ENCODE measurements around the gene NSDHL. TPM values are rescaled to one million over a fixed set of nuclear protein-coding genes. Genes with fewer than 3 reads are reported as not detected.

The NSDHL gene
- total RNA-seq, 1 experiment from 2014 or later = 31.6 TPM

GRCh38 chrX:152876931-152877840, 46.3 kb downstream of the NSDHL start:
- no peak overlapping the region for H3T11ph ChIP-seq (ENCODE audit: low read length)
- H2AFZ ChIP-seq (ENCODE audit: low read length) = no peak overlapping the region
- H4K8ac ChIP-seq (replicated peaks; ENCODE audit: insufficient read length, low read depth, low read length) = no peak overlapping the region
- H2BK20ac ChIP-seq (ENCODE audit: low read depth, low read length, poor library complexity, severe bottlenecking) = no peak overlapping the region
- no peaks in the 10 kb centered on the region for H3K27me3 ChIP-seq (ENCODE audit: insufficient read depth, low read length)
- H3K9ac ChIP-seq (ENCODE audit: extremely low read depth, insufficient read length, low read length) = no peak overlapping the region
- no peak overlapping the region for H3K27ac ChIP-seq (ENCODE audit: insufficient read length, low read depth, low read length)
- no peaks in the 10 kb centered on the region for H3K79me2 ChIP-seq (ENCODE audit: insufficient read depth, low read length)
- Mint-ChIP-seq H3K27me3 (ENCODE audit: low read depth) (peaks cover 17% of the 10 kb centered on the region), H3K4me1 (peaks cover under 1 to 5% of the 10 kb centered on the region in 2 experiments), H3K27ac (no peak overlapping the region), H3K36me3 (ENCODE audit: insufficient read depth in 1 of 3, low read depth in 3 of 3) (peaks cover 6 to 9% (median 8%) of the 10 kb centered on the region in 3 experiments; a peak in 4 of 7 replicates), H3K4me3 (no peak overlapping the region), H3K9me3 (peaks cover 76 to 84% of the 10 kb centered on the region in 2 experiments)
- WGBS (ENCODE audit: extremely low coverage, insufficient read length, low lambda C conversion rate) = no CpG with 5 or more reads among the region's 10 CpGs
- no peak overlapping the region for H3K4me2 ChIP-seq (ENCODE audit: insufficient read depth, insufficient read length, low read length)
- H4K5ac ChIP-seq (ENCODE audit: insufficient read length, low read depth, low read length) = no peak overlapping the region
- no peak overlapping the region for H2AK5ac ChIP-seq (ENCODE audit: insufficient read length, low read length)
- H2BK12ac ChIP-seq (ENCODE audit: insufficient read length, low read depth, low read length) = no peak overlapping the region
- H2BK120ac ChIP-seq (ENCODE audit: low read depth, low read length, poor library complexity, severe bottlenecking) = no peak overlapping the region
- H3K79me1 ChIP-seq (ENCODE audit: insufficient read depth, low read depth, low read length, poor library complexity, severe bottlenecking) = no peaks in the 10 kb centered on the region
- no peak overlapping the region for H3K56ac ChIP-seq (ENCODE audit: insufficient read length, low read depth, low read length)
- TF ChIP-seq CTCF (conservative IDR thresholded peaks at IDR 0.05) = no peak
- no peak overlapping the region for H2BK5ac ChIP-seq (ENCODE audit: insufficient read length, low read length)
- no peaks in the 10 kb centered on the region for H3K4me1 ChIP-seq (ENCODE audit: insufficient read depth, low read length)
- peaks cover 55% of the 10 kb centered on the region for H3K9me3 ChIP-seq (ENCODE audit: control insufficient read depth, low read depth, low read length)
- no peaks in the 10 kb centered on the region for H3K23me2 ChIP-seq (ENCODE audit: insufficient read length, low read depth, low read length, poor library complexity, severe bottlenecking)
- H3K23ac ChIP-seq (ENCODE audit: insufficient read length, low read depth, low read length) = no peak overlapping the region
- no peak overlapping the region for H3K14ac ChIP-seq (ENCODE audit: insufficient read depth, low read length)
- H4K91ac ChIP-seq (ENCODE audit: insufficient read length, low read depth, low read length) = no peak overlapping the region
- no peaks in the 10 kb centered on the region for H4K20me1 ChIP-seq (ENCODE audit: control insufficient read depth, insufficient read depth, insufficient read length)
- no peak for DNase-seq
- H3K18ac ChIP-seq (ENCODE audit: insufficient read length, low read depth, low read length) = no peak overlapping the region
- H2BK15ac ChIP-seq (ENCODE audit: low read depth, low read length) = no peak overlapping the region
- no peak overlapping the region for H3K4ac ChIP-seq (ENCODE audit: low read depth, low read length)

Measured in H9 (cell line).